NOMO-1 treated with DMSO at 0.1 percent for 48 hours (cell line): ENCODE data around the gene CRYBA2.

Experiments
- DNase-seq: peaks from one replicate; lab custom pipeline; 2025; ENCODE audit not compliant: unreplicated experiment; lab: John Stamatoyannopoulos, UW

Gene CRYBA2

DNA sequence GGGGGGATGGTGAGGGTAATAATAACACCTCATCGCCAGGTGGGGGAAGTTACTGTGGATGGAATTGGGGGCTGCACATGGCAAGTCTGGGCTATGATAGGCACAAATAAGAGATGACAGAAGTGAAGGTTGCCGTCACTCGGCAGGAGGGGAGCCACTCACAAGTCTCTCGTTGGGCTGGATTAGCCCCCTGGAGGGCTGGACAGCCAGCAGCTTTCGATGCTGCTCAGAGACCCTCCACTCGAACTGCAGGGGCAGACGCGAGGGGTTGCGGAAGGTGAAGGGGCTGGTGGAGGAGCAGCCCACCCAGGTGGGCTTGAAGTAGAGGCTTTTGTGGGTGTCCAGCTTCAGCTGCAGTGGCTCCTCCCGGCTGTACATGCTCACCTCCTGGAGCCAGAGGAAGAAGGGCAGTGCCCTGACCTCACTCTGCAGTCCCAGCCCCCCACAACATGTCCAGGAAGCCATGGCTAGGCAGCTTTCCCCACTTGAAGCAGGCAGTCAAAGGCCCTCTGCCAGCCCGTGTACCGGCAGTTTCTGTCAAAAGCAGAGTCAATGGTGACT is 29.9 kb upstream of the CRYBA2 start:
- no peak for DNase-seq

DNA sequence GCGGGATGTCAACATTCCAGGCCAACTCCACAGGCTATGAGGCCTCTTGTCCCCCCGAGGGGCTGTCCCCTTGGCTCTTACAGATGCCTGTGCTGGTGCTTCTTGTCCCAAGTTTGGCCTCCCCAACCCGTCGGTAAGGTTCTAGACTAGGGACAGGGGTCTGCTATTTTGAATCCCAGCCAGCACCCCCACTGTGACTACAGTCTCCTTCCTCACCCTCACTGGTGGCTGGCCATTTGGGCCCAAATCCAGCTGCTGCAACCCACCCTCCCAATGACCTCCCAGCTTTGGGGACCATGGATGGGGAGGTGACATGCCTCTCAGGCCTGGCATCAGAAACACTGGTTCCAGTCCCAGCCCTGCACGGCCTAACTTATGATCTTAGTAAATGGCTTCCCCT is 29.4 kb upstream of the CRYBA2 start:
- no peak for DNase-seq

DNA sequence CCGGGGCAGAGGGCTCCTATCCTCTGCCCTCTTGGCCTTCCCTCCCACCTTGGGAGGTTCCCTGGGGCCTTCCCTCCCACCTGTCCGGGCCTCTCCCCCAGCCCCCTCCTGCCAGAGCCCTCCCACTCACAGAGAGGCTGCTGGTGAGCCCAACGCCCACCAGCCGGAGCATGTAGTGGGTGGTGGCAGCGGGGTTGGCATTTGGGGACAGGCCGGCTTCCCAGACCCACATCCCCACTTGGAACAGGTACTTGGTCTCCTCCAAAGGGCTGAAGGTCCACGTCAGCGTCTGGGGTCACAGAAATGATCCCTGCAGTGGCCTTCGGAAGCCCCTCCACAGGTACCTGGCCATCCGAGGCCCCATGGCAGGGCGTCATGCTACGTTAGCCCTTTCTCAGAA is 28.8 kb upstream of the CRYBA2 start:
- no peak for DNase-seq

DNA sequence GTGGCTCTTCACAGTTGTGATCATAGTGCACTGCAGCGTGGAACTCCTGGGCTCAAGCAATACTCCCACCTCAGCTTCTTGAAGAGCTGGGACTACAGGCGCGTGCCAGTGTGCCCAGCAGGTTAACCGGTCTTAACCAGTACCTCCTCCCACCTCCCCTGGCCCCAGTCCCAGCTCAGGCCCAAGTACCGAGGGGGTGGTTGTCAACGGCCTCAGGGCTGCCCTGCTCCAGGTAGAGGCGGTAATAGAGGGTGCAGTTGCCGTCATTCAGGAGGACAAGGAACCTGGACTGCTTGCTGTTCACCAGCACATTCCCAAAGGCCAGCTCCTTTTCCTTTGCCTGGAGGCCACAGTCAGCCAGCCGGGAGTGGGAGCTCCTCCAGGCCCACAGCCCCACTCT is 28.4 kb upstream of the CRYBA2 start:
- DNase-seq = no peak

DNA sequence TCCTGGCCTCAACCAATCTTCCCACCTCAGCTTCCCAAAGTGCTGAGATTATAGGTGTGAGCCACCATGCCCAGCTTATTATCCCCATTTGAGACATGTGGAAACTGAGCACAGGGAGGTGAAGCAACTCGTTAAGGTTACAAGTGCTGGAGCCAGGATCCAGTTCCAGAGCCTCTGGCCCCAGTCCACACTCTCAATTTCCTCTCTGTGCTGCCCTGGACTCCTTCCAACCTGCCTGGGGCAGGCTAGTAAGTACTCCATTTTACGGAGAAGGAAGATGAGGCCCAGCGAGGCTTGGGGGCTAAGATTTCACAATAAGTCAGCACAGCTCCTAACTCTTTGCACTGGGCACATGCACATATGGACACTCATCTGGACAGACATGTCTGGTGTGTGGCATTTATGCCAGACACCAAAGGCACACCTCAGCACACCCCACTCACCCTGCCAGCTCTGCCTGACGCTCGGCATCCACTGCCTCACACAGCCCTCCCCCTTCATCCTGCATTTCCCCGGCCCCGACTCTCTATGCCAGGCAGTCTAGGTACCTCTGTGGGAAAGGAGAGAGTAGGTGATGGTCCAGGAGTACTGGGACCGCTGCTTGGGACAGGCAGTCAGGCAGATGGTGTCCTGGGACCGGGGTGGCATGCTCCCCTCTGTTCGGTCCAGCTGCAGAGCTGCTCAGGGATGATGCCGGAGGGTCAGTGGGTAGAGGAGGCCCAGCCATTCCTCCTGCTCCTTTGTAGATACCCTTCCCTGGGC is 27.6 kb upstream of the CRYBA2 start:
- DNase-seq = no peak

DNA sequence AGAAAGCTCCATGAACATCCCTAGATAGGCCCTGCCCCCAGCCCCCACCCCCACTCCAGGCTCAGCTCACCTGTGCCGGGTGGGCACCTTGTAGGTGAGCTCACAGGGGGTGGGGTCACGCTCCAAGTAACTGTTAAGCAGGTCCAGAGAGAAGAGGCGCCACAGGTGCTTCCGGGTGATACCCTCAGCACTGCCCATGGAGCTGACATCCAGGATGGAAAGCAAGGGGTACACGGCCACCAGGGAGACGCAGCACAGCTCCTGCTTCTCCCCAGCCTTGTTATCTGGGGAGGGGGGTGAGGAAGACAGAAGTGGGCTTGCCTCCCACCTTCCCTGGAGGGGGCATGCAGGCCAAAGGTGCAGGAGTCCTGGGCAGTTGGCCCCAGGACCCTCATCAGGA is 26.2 kb upstream of the CRYBA2 start:
- no peak for DNase-seq

DNA sequence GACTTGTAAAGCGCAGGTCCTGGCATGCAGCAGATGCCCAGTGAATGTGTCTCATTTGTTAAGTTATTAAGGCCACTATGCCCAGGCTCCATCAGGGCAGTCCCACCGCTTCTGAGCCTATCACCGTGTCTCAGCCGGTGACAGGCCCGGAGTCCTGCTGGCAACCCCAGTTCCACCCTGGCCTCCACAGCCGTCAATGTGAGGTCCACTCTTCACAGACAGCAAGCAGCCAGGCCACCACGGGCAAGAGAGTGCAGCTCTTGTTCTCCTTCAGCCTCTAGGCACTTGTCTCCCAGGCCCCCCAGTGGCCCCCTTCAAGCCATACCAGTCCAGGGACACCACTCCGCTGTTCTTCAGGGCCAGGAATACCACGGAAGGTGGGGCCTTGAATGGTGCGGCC is 25.5 kb upstream of the CRYBA2 start:
- no peak for DNase-seq

DNA sequence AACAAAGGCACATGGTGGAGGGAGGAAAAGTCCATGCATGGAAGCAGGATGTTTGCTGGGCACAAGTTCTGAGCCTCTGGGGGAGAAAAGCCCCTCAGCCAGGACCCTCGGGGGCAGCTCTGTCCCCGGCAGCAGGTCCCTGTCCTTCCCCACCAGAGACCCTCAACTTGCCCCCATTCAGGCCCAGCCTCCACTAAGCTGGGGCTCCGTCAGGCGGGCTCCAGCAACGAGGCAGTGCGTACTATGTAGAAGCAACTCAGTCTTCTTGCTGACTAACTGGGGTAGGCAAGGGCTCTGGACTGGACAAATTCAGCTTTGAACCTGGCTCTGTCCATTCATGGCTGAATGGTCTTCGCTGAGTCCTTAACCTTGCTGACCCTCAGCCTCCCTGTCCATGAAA is 25.1 kb upstream of the CRYBA2 start:
- no peak for DNase-seq

DNA sequence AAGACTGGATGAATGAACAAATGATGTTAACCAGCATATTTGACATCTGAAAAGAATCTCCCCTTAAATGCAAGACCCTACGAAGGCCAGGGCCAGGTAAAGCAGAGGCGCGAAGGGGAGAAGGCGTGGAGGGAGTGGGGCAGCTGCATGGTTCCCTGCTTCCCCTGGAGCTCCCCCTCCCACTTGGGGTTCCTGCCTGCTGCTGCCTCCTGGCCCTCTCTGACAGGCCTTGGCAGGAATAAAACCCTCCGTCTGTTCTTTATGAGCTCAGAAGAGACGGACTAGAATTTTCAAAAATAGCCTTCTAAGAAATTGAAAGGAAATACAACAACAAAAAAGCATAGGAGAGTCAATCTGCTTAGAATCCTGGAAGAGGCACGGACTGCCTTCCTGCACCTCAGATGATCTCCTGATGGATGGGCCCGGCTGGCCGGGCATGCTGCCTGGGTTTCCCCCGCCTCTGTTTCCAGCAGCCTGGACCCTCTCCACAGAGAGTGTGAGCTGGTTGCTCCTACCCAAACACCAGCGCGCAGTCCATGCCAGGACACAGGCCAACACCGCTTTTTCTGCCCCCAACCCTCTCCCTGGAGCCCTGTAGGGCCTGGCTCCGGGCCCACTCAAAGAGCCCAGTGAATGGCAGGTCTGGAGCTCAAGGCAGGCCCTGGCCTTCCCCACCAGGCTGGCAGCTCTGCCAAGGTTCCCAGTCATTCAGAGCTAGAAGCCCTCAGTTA is 24.1 kb upstream of the CRYBA2 start:
- no peak for DNase-seq

DNA sequence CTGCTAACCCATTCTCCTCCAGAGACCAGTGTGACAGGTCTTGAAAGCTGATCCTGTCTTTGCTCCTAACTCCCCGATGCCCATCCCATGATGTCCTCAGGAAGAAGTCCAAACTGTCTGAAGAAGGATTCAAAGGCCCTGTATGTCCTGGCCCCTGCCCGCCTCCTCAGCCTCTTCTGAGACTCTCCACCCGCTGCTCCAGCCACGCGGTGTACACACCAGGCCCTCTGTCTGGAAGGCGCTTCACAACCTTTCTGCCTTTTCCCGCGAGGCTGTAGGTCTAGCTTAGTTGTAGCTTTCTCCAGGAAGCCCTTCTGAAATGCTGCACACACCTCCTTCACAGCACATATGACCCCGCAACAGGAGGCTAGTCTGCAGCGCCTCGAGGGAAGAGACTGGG is 23.5 kb upstream of the CRYBA2 start:
- no peak for DNase-seq

DNA sequence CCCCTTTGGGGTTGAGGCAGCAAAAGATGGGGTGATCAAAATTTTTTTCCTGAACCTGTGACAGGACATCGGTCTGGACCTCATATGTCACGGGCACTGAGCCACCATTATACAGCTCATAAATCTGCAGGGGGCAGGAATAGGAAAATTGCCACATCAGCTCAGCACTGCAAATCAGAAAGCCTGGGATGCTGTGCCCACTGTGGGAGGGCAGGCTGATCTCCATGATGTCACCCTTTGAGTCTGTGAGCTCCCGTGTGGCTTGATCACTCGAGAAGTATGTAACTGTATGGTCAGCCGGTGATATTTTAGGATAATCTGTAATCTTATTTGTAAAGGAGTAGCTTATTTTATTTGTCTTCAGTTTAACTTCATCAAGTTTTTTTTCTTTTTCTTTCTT is 17.7 kb upstream of the CRYBA2 start:
- no peak for DNase-seq

DNA sequence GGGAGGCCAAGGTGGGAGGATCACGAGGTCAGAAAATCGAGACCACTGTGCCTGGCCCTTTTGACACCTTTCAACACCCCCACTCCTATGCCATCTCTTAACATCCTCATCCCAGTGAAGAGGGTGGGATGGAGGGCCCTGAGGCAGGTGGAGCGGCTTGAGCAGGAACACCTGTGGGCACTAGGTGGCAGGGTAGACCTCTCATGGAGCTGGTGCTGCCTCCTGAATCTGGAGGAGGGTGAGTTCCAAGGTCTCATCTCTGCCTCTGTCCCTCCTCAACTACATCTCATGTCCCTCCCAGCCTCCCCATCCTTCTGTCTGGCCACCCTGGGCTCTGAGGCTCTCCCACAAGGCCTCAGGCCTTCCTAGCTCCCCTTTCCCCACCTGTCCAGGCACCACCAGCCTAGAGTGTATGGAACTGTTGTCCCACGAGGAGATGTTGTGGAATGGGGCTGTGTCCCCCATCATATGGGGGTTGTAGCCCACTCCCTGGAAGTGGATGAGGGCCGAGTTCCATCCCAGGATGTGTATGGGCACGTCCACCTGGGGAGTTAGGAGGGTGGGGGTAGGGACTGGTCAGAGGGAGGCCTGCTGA is 17.0 kb upstream of the CRYBA2 start:
- DNase-seq = no peak

DNA sequence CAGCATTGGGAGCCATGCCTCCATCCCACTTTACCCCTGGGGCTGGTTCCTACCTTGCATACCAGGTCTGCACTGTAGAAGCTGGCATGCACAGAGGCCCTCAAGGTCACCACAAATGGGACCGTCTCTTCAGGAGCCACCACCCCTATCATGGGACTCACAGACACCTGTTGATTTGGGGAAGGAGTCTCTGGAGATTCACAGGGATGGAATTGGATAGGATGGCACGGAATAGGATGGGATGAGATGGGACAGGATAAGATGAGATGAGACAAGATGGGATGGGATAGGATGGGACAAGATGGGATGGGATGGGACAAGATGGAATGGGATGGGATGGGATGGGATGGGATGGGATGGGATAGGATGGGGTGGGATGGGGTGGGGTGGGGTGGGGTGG is 16.1 kb upstream of the CRYBA2 start:
- DNase-seq = no peak

DNA sequence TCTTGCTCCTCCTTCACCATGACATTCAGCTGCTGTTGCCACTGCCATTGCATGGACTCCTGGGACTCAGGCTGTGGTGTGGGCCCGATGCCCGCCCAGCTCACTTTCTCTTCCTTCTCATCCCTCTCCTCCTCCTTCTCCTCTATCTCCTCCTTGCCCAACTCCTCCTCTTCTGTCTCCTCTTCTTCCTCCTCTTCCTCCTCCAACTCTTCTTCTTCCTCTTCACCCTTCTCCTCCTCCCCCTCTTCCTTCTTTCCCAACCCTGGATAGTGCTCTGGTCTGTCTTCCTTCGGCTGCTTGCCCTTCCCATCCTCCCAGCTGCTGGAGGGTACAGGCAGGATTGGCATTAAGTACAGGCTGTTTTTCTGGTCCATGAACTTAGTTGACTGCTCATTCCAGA is 10.8 kb upstream of the CRYBA2 start:
- no peak for DNase-seq

DNA sequence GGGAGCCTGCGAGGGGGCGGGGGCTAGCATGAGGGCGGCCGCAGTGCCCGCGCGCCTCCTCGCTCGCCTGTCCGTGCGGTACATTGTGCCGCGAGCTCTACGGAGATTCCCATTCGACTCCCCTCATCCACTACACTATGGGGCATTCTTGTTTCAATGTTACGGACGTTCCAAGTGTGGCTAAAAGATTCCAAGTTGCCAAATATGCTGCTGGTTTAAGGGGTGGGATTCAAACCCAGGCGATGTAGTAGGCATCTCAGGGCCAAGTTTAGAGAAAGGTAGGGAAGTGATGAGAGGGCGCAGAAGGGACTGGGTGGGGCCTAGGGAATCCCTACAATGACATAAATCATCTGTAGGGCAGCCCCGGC is 10.0 kb upstream of the CRYBA2 start:
- no peak for DNase-seq

DNA sequence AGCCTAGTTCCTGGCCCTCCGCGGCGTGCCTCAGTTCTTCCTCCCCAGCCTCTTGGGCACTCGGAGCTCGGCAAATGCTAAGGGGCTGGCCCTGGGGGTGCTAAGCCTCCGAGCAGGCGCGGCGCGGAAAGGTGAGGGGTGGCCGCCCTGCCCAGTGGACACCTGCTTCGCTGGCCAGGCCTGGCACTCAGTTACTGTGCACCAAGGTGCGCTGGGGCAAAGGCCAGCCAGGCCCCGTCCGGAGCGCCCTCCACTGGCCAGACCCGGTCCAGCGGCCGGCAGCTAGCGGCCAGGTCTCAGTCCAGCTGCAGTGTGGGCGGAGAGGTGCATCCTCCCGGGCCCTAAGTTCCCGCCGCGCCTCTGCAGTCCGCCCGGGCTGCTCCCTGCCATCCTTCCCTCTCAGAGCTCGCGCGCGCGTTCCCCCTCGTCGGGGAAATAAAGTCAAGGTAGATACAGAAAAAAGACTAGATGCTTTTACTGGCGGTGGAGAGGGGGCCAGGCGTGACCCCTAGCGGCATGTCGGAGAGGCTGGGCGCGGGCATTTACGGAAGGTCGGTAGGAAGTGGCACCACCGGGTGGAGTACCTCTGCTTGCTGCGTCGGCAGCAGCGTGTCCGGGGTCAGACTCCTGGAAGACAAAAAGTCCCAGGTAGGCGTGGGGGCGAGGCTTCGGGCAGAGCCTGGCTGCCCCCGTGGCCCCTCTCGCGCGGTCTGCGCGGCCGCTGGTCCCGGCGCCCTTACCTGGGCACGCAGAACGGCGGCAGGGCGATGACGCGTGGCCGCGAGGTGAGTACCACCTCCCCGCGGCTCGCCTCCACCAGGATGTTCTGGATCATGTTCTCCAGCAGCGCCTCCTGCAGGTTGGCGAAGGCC is 9.4 kb upstream of the CRYBA2 start:
- DNase-seq = peak; percentile 31

DNA sequence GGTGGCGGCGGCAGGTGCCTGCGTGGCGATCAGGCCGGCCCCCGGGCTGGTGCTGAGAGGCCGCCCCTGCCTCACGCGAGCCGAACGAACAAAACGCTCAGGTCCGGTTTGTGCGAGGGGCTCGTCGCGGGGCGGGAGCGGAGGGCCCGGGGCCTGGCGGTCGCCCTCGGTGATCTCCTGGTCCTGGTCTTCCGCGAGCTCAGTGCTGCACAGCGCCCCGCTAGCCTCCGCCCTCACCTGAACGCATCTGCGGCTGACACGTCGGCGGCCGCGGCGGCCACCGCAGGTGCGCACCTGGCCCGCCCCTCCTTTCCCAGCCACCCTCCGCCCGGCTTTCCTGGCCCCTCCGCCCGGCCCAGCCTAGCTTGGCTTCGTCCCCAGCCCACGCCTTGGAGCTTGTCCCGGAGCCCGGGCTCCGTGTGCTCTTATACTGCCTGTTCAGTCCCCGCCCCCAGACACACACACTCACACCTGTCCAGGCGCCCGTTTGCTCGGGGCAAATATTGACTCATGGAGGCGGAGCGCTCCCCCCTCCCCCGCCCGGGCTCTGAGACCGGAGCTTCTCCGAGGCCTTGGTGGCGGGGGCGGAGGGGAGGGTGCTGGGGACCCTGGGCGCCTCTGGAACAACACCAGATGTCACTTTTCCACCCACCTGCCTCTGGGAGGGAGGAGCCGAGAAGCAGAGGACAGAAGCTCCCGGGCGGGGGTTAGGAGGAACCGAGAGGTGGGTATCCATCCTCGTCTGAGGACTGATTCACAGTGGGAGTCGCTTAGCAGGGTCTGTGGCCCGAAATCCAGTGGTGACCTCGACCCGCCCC is 8.6 kb upstream of the CRYBA2 start:
- no peak for DNase-seq

DNA sequence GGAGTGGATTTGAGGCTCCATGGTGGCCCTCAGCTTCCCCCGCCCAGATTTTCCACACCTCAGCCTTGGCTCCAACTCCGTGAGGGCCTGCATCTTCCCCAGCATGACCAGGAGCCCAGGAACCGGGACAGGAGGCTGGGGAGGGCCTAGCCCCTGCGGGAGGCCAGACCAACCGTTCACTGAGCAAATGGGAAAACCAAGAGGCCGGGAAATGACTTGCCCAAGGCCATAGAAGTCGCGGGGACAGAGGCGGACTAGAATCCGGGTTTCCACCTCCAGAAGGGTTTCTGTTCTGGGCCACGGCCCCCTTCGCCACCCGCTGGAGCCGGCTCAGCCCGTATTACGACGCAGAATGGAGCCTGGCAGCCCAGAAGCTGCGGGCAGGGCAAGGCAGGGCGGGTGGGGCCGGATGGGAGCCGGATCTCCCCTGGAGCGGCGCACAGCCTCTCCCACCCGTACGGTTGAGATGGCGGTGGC is 7.9 kb upstream of the CRYBA2 start:
- DNase-seq = no peak

DNA sequence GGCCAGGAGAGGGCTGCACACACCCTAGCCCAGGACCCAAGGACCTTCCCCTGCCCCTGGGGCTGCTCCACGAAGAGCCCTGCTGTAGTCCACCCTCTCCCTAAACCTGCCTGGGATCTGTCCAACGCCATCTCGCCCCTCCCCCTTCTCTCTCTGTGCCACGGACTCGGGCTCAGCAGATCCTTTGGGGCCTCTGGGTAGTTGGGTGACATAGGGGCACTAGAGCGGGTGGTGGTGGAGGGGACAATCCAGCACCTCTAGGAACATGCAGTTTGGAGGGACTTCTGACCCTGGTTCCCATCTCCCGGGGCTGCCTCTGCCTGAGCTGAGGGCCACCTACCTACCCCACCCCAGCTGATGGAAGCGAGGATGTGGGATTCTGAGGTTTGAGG is 7.3 kb upstream of the CRYBA2 start:
- no peak for DNase-seq

DNA sequence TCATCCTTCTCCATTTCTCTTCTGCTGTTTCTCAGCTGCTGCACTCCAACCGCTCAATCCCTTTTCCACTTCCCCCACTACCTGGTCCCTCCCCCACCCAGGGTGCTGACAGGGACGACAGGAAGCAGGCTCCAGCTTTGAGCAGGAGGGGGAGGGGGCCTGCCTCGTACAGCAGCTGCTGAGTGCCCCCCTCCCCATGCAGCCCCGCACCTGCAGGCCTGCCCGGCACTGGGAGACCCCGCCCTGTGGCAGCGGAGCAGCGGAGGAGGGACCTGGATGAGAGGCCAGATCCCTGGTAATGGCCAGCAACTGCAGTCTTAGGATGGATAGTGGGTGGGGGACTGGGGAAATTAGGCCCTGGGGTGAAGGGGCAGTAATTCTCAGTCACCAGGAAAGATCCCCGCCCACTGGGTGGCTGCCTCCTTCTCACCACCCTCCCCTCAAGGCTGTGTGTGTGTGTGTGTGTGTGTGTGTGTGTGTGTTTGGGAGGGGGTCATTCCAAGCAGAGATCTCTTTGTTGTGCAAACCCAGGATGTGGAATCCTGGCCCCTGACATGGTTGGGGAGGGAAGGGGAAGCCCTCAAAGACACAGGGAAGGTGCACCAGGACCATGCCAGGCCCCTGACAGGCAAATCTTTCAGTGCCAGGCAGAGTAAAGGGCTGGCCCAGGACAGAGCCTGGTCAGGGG is 6.8 kb upstream of the CRYBA2 start:
- DNase-seq = no peak
